Measurements from ENCODE around the gene SBK2. TPM values are rescaled to one million over a fixed set of nuclear protein-coding genes. Genes with fewer than 3 reads are reported as not detected.

SBK2 gene
- total RNA-seq, 4 donors from 2014 or later = 1.5 to 3.0 (median 1.6) TPM; not detected in 1

DNA sequence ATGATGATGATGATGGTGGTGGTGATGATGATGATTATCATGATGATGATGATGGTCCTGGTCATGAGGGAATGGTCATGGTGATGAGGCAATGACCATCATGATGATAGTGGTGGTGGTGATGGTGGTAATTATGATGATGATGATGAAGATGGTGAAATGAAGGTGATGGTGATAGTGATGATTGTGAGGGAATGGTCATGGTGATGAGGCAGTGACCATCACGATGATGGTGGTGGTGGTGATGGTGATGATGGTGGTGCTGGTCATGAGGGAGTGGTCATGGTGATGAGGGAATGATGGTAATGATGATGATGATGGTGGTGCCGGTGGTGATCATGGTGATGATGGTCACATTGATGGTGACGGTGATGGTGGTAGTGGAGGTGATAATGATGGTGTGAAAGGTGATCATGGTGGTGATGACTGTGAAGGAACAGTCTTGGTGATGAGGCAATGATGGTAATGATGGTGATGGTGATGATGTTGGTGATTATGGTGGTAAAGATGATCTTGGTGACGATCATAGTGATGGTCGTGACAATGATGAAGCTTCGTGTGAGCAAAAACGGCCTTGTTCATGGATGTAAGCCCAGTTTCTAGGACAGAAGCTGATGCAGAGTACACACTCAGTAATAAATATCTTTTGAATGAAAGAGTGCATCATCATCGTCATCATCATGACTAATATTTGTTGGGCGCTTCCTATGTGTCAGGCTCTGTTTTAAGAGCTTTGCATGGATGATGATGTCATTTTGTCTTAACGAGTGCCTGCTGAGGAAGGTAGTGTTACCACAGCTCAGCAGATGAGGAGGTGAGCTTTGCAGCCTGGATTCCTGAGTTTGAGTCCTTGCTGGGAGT, 17.3 kb downstream of the SBK2 start:
- H3K4me3 ChIP-seq = no peak overlapping the region
- peak overlapping the region; percentile 75 to 90 (median 86) for H3K27ac ChIP-seq
- H3K36me3 ChIP-seq = no peaks in the 10 kb centered on the region
- peaks cover 26 to 32% of the 10 kb centered on the region in 2 donors for H3K4me1 ChIP-seq
- H3K27me3 ChIP-seq = no peaks in the 10 kb centered on the region
- ATAC-seq (peak; percentile 71 to 78), DNase-seq (peak; percentile 65 to 72)
- no peak for TF ChIP-seq POLR2A (IDR thresholded peaks at IDR 0.05)
- TF ChIP-seq, protein P1, sequence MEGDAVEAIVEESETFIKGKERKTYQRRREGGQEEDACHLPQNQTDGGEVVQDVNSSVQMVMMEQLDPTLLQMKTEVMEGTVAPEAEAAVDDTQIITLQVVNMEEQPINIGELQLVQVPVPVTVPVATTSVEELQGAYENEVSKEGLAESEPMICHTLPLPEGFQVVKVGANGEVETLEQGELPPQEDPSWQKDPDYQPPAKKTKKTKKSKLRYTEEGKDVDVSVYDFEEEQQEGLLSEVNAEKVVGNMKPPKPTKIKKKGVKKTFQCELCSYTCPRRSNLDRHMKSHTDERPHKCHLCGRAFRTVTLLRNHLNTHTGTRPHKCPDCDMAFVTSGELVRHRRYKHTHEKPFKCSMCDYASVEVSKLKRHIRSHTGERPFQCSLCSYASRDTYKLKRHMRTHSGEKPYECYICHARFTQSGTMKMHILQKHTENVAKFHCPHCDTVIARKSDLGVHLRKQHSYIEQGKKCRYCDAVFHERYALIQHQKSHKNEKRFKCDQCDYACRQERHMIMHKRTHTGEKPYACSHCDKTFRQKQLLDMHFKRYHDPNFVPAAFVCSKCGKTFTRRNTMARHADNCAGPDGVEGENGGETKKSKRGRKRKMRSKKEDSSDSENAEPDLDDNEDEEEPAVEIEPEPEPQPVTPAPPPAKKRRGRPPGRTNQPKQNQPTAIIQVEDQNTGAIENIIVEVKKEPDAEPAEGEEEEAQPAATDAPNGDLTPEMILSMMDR (IDR thresholded peaks at IDR 0.05 in 4 of 5, conservative IDR thresholded peaks at IDR 0.05 in 1 of 5) = no peak
- intact Hi-C loops (cut with DNase I; ENCODE audit: low total_unique reads) (no loop called here), in situ Hi-C loops (cut with MboI; ENCODE audit: low sequenced_read_pairs in 4 of 4) (loop anchor here (5.0 to 10.0 kb wide), 4 partner anchors 65 to 375 kb away; partner anchors contain the start of genes TNNT1 (in 1 of the 4) and ZNF579 (in 1 of the 4))
- H3K9me3 ChIP-seq = no peaks in the 10 kb centered on the region

DNA sequence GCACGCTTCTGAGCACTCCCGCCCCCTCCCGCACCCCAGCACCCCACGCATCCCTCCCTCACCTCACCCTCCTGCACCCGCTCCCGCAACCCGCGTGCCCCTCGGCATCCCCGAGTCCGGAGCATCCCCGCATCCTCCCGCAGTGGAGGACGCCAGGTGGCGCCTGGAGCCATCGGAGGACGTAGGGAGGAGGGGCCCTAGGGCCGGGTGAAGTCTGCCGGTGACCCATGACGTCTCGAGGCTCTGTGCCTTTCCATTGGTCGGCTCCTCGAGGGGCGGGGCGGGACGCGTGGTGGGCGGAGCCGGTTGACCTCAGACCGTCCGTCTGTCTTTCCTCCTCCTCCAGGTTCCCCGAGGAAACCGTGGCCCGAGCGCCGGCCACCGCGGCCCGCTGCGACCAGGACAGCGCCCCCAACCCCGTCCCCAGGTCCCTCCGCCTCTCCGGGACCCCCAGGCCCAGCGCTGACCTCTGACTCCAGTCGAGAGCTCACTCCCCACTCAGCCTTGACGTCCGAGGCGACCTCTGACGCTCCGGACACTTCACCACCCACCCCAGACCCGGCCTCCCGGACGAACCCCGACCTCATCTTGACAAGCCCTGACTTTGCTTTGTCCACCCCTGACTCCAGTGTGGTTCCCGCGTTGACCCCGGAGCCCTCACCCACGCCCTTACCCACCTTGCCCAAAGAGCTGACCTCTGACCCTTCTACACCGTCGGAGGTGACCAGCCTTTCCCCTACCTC, 19.9 kb downstream of the SBK2 start:
- DNase-seq (peak; percentile 91 to 96), ATAC-seq (peak; percentile 71 to 88)
- no peaks in the 10 kb centered on the region for H3K36me3 ChIP-seq
- no peaks in the 10 kb centered on the region for H3K27me3 ChIP-seq
- in situ Hi-C loops (cut with MboI; ENCODE audit: low sequenced_read_pairs in 4 of 4) = loop anchor here (5.0 to 10.0 kb wide), 4 partner anchors 68 to 372 kb away; partner anchors contain the start of genes TNNT1 (in 1 of the 4) and ZNF579 (in 1 of the 4)
- peak overlapping the region; percentile 94 to 99 (median 96) for H3K27ac ChIP-seq
- peak overlapping the region; percentile 58 to 74 (median 63) for H3K4me3 ChIP-seq
- peaks cover 19 to 22% of the 10 kb centered on the region in 2 donors for H3K4me1 ChIP-seq
- TF ChIP-seq, protein P1 (IDR thresholded peaks at IDR 0.05 in 4 of 5, conservative IDR thresholded peaks at IDR 0.05 in 1 of 5) = peak; percentile 87 to 96 (median 94)
- TF ChIP-seq POLR2A (IDR thresholded peaks at IDR 0.05) = peak; percentile 72 to 80
- no peaks in the 10 kb centered on the region for H3K9me3 ChIP-seq
- intact Hi-C loops (cut with DNase I; ENCODE audit: low total_unique reads) = loop anchor here (1.0 to 2.0 kb wide), 3 partner anchors 82 to 115 kb away; partner anchors contain the start of genes FIZ1 and ZNF865

DNA sequence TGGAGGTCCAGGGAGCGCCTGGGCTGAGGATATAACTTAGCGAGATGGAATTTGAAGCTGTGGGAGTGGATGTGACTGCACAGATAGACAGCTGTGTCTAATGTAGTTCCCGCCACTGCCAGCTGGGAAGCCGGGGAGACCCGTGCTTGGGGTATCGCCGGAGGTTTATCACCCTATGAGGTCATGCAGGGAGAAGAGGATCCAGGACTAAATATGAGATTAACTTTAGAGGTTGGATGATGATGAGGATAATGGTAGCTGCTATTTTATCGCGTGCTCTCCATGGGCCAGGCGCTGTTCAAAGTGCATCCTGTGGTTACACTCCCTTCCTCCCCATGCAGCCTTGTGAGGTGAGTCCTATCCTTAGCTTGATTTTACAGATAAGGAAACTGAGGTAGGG, 28.8 kb downstream of the SBK2 start:
- TF ChIP-seq POLR2A (IDR thresholded peaks at IDR 0.05) = no peak
- TF ChIP-seq, protein P1 (IDR thresholded peaks at IDR 0.05 in 4 of 5, conservative IDR thresholded peaks at IDR 0.05 in 1 of 5) = no peak
- ATAC-seq (no peak), DNase-seq (no peak)
- Histone ChIP-seq H3K36me3 (no peaks in the 10 kb centered on the region), H3K4me1 (no peaks in the 10 kb centered on the region), H3K27me3 (peaks cover 0 to 16% (median 14%) of the 10 kb centered on the region in 3 donors), H3K27ac (no peak overlapping the region), H3K9me3 (no peaks in the 10 kb centered on the region), H3K4me3 (no peak overlapping the region)
- in situ Hi-C loops (cut with MboI; ENCODE audit: low sequenced_read_pairs in 4 of 4) = loop anchor here in 1 of 4 donors (10.0 kb wide), 1 partner anchor 363 kb away; the partner anchor contains the start of gene TNNT1
- intact Hi-C loops (cut with DNase I; ENCODE audit: low total_unique reads) = loop anchor here (5.0 kb wide), 1 partner anchor 79 kb away; no protein-coding TSS in a partner anchor

DNA sequence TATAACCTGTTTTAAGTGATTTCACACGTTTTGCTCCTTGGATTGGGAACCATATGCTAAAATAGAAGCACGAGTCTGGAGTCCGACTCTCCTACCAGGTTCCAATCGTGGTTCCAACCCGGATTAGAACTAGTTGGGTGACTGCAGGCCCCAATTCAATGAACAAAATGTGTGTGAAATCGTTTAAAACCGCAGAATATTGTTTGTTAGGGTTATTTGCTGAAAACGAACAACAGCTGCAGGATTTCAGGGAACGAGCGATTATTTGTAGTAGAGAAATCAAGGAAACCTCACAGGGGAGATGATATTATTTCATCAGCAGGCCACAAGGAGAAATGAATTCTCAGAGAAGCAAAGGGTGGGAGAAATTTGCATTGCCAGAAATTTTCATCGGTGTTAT, 32.0 kb downstream of the SBK2 start:
- H3K4me1 ChIP-seq = no peaks in the 10 kb centered on the region
- TF ChIP-seq, protein P1 (IDR thresholded peaks at IDR 0.05 in 4 of 5, conservative IDR thresholded peaks at IDR 0.05 in 1 of 5) = no peak
- TF ChIP-seq POLR2A (IDR thresholded peaks at IDR 0.05) = no peak
- intact Hi-C loops (cut with DNase I; ENCODE audit: low total_unique reads) = loop anchor here (1.0 to 5.0 kb wide), 3 partner anchors 38 to 212 kb away; no protein-coding TSS in a partner anchor
- in situ Hi-C loops (cut with MboI; ENCODE audit: low sequenced_read_pairs in 4 of 4) = loop anchor here in 1 of 4 donors (10.0 kb wide), 1 partner anchor 360 kb away; the partner anchor contains the start of gene TNNT1
- H3K36me3 ChIP-seq = no peaks in the 10 kb centered on the region
- DNase-seq (no peak), ATAC-seq (no peak)
- no peak overlapping the region for H3K4me3 ChIP-seq
- H3K27ac ChIP-seq = no peak overlapping the region
- H3K27me3 ChIP-seq = peaks cover 0 to 16% (median 14%) of the 10 kb centered on the region in 3 donors
- H3K9me3 ChIP-seq = no peaks in the 10 kb centered on the region

Data from gastrocnemius medialis (tissue), 4 donors.